HepG2 (cell line): ENCODE data around the gene ZNF318. TPM values are rescaled to one million over a fixed set of nuclear protein-coding genes. Genes with fewer than 3 reads are reported as not detected.
A peak's percentile ranks its signal among the peaks of the same experiment; 100 is the strongest.

ENCODE experiments used
- FOXA3 ChIP-seq: IDR thresholded peaks from 2 replicates; pipeline ENCODE4 v1.6.1; 2016; ENCODE audit warnings: missing genetic modification reagents, missing compliant biosample characterization
- HOXA3 ChIP-seq: sonication (generic); formaldehyde crosslinking; IDR thresholded peaks from 2 replicates; pipeline ENCODE4 v1.5.0; 2020; ENCODE audit warnings: missing genetic modification reagents
- ISX ChIP-seq: sonication (generic); formaldehyde crosslinking; conservative IDR thresholded peaks from 2 replicates; pipeline ENCODE4 v1.5.0; 2020; ENCODE audit warnings: missing genetic modification reagents
- MTA3 ChIP-seq: sonication (generic); formaldehyde crosslinking; IDR thresholded peaks from 2 replicates; pipeline ENCODE4 v1.4.0; 2020; ENCODE audit warnings: missing genetic modification reagents
- NR2C2 ChIP-seq: sonication (generic); formaldehyde crosslinking; IDR thresholded peaks from 2 replicates; pipeline ENCODE4 v1.4.0; 2020; ENCODE audit warnings: missing genetic modification reagents, mild to moderate bottlenecking, moderate library complexity, borderline replicate concordance
- PHB2 ChIP-seq: fragments of 450-650 bp; IDR thresholded peaks from 2 replicates; pipeline ENCODE4 v1.6.1; 2018; ENCODE audit not compliant: partially characterized antibody
- PRDM10 ChIP-seq: sonication (generic); formaldehyde crosslinking; IDR thresholded peaks from 2 replicates; pipeline ENCODE4 v1.4.0; 2020; ENCODE audit warnings: low read depth, missing genetic modification reagents
- RAD51 ChIP-seq: fragments of 450-650 bp; IDR thresholded peaks from 2 replicates; pipeline ENCODE4 v1.6.1; 2016; ENCODE audit warnings: borderline replicate concordance
- RCOR2 ChIP-seq: IDR thresholded peaks from 2 replicates; pipeline ENCODE4 v1.6.1; 2016; ENCODE audit warnings: missing biosample characterization, missing genetic modification reagents
- SRY ChIP-seq: sonication (generic); formaldehyde crosslinking; IDR thresholded peaks from 2 replicates; pipeline ENCODE4 v1.8.0; 2022; ENCODE audit warnings: mild to moderate bottlenecking, missing genetic modification reagents
- TARDBP ChIP-seq: sonication (generic); formaldehyde crosslinking; IDR thresholded peaks from 2 replicates; pipeline ENCODE4 v1.8.0; 2022; ENCODE audit warnings: mild to moderate bottlenecking, missing genetic modification reagents
- TP53 ChIP-seq: sonication (generic); formaldehyde crosslinking; conservative IDR thresholded peaks from 2 replicates; pipeline ENCODE4 v1.4.0; 2020; ENCODE audit warnings: missing genetic modification reagents
- ZFP36 ChIP-seq: fragments of 150-350 bp; IDR thresholded peaks from 2 replicates; pipeline ENCODE4 v1.6.1; 2018; ENCODE audit warnings: borderline replicate concordance, low read length, low read depth; ENCODE audit not compliant: partially characterized antibody
- ZNF616 ChIP-seq: sonication (generic); formaldehyde crosslinking; IDR thresholded peaks from 2 replicates; pipeline ENCODE4 v1.5.0; 2020; ENCODE audit warnings: low read depth, mild to moderate bottlenecking, missing genetic modification reagents
- ZNF850 ChIP-seq: sonication (generic); formaldehyde crosslinking; conservative IDR thresholded peaks from 2 replicates; pipeline ENCODE4 v1.9.0; 2021; ENCODE audit warnings: mild to moderate bottlenecking, missing genetic modification reagents
- ZXDC ChIP-seq: sonication (generic); formaldehyde crosslinking; IDR thresholded peaks from 2 replicates; pipeline ENCODE4 v1.5.0; 2020; ENCODE audit warnings: mild to moderate bottlenecking, missing genetic modification reagents
- polyA plus RNA-seq, 8 experiments: library from polyadenylated mRNA; depleted of rRNA in 3 of 8; stranded (reverse) in 7 of 8; unstranded in 1 of 8; fragments of >200 nt; fragmentation: Illumina TruSeq in 4 of 8; extraction: Trizol in 4 of 8; gene quantifications; 2 replicates each; pipeline versions ENCODE4 v1.2.1 to v1.2.3, GENCODE V29; 2011 to 2016; ENCODE audit warnings: low read depth in 4 of 8, missing spikeins in 1 of 8, mixed read lengths in 1 of 8; ENCODE audit not compliant: insufficient read depth in 1 of 8
- total RNA-seq, 5 experiments: library from RNA; depleted of rRNA; stranded (reverse); fragments of >200 nt; fragmentation: Illumina TruSeq; extraction: Trizol; gene quantifications; 2 replicates each; pipeline ENCODE4 v1.2.3, GENCODE V29; 2016; ENCODE audit warnings: low read depth in 1 of 5
- TF ChIP-seq, protein P1 (sequence below): sonication (generic); formaldehyde crosslinking; IDR thresholded peaks from 2 replicates; pipeline ENCODE4 v1.4.0; 2020; ENCODE audit warnings: missing genetic modification reagents

Gene ZNF318
- total and polyA plus RNA-seq, 2 of the 13 experiments (the other 11 are each of a cell fraction or from before 2014, with no cell fraction given): 13.0 to 14.5 TPM

- TF ChIP-seq, protein P1, sequence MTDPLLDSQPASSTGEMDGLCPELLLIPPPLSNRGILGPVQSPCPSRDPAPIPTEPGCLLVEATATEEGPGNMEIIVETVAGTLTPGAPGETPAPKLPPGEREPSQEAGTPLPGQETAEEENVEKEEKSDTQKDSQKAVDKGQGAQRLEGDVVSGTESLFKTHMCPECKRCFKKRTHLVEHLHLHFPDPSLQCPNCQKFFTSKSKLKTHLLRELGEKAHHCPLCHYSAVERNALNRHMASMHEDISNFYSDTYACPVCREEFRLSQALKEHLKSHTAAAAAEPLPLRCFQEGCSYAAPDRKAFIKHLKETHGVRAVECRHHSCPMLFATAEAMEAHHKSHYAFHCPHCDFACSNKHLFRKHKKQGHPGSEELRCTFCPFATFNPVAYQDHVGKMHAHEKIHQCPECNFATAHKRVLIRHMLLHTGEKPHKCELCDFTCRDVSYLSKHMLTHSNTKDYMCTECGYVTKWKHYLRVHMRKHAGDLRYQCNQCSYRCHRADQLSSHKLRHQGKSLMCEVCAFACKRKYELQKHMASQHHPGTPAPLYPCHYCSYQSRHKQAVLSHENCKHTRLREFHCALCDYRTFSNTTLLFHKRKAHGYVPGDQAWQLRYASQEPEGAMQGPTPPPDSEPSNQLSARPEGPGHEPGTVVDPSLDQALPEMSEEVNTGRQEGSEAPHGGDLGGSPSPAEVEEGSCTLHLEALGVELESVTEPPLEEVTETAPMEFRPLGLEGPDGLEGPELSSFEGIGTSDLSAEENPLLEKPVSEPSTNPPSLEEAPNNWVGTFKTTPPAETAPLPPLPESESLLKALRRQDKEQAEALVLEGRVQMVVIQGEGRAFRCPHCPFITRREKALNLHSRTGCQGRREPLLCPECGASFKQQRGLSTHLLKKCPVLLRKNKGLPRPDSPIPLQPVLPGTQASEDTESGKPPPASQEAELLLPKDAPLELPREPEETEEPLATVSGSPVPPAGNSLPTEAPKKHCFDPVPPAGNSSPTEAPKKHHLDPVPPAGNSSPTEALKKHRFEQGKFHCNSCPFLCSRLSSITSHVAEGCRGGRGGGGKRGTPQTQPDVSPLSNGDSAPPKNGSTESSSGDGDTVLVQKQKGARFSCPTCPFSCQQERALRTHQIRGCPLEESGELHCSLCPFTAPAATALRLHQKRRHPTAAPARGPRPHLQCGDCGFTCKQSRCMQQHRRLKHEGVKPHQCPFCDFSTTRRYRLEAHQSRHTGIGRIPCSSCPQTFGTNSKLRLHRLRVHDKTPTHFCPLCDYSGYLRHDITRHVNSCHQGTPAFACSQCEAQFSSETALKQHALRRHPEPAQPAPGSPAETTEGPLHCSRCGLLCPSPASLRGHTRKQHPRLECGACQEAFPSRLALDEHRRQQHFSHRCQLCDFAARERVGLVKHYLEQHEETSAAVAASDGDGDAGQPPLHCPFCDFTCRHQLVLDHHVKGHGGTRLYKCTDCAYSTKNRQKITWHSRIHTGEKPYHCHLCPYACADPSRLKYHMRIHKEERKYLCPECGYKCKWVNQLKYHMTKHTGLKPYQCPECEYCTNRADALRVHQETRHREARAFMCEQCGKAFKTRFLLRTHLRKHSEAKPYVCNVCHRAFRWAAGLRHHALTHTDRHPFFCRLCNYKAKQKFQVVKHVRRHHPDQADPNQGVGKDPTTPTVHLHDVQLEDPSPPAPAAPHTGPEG (CRISPR knock-in tag): no peak
- TF ChIP-seq RCOR2 (0 out of 2 replicates have a peak, but pooled peaks have one; percentile 28), TP53 (CRISPR knock-in tag) (no peak), HOXA3 (CRISPR knock-in tag) (peak; percentile 28; the same call in 1 of the 2 replicates), PRDM10 (CRISPR knock-in tag) (0 out of 2 replicates have a peak, but pooled peaks have one; percentile 49), ZXDC (CRISPR knock-in tag) (no peak), ZNF850 (CRISPR knock-in tag) (no peak), PHB2 (no peak), FOXA3 (CRISPR knock-in tag) (no peak), MTA3 (CRISPR knock-in tag) (no peak), RAD51 (no peak), SRY (CRISPR knock-in tag) (peak; percentile 52; the same call in 1 of the 2 replicates), ISX (CRISPR knock-in tag) (no peak), TARDBP (peak; percentile 27; the same call in 1 of the 2 replicates), ZFP36 (no peak), ZNF616 (CRISPR knock-in tag) (no peak), NR2C2 (no peak; the same call in 1 of the 2 replicates)
These were observed 61.1 kb downstream of the ZNF318 start, which contains the start of gene CRIP3 (continued) for GRCh38 chr6:43308101-43308989.
